GM12878 (cell line): Measurements from ENCODE around the gene GRIK4. TPM values are rescaled to one million over a fixed set of nuclear protein-coding genes. Genes with fewer than 3 reads are reported as not detected.
A peak's percentile ranks its signal among the peaks of the same experiment; 100 is the strongest.

Experiments used
- ATAC-seq: fragments of 200-7000 bp; cut with Tn5 transposase; 3 replicates; pipeline ENCODE4 v1.9.1; 2020; ENCODE audit warnings: mild to moderate bottlenecking, moderate library complexity
- BruUV-seq: library from RNA; stranded (reverse); fragments of 400-500 nt; replicated peaks from 2 replicates; lab custom pipeline; 2021; lab: Mats Ljungman, UMichigan
- CTCF ChIA-PET: fragments of 300-600 bp; sonication (Branson Sonifier 250); formaldehyde crosslinking; extraction: SDS; loops from one replicate; lab custom pipeline; 2021; ENCODE audit warnings: inconsistent platforms; lab: Yijun Ruan, JAX
- POLR2A ChIA-PET: fragments of 350-600 bp; formaldehyde crosslinking; extraction: SDS; loops from one replicate; lab custom pipeline; 2021; ENCODE audit warnings: inconsistent platforms; lab: Charles Lee
- RAD21 ChIA-PET: fragments of 300-600 bp; sonication (Branson Sonifier 250); formaldehyde crosslinking; loops from one replicate; lab custom pipeline; 2023; ENCODE audit warnings: antibody characterized with exemption; ENCODE audit not compliant: unreplicated experiment; lab: Charles Lee
- SMC1A ChIA-PET: fragments of 300-600 bp; sonication (Branson Sonifier 250); formaldehyde crosslinking; loops from one replicate; lab custom pipeline; 2023; ENCODE audit not compliant: unreplicated experiment, uncharacterized antibody; lab: Charles Lee
- DNase-seq: peaks from one replicate; pipeline ENCODE4 v3.0.0-alpha.2; 2011; ENCODE audit warnings: low read depth, low spot score
- FAIRE-seq: peaks from 3 replicates; lab custom pipeline; 2011; peaks lifted over from hg19 to GRCh38; lab: Jason Lieb, UNC
- H2AFZ ChIP-seq: 2 replicates; pipeline ENCODE4 v1.6.0; 2011; ENCODE audit warnings: low read depth, low read length, control low read depth; ENCODE audit not compliant: control insufficient read depth
- H3K27ac ChIP-seq: 2 replicates; pipeline ENCODE4 v1.5.1; 2011; ENCODE audit warnings: control low read depth; ENCODE audit not compliant: control insufficient read depth, insufficient read depth
- H3K27me3 ChIP-seq, 2 experiments: replicated peaks in 1 of 2; 2 replicates each; pipeline versions ENCODE4 v1.6.0 to v1.6.1; 2011; ENCODE audit warnings: low read length in 1 of 2; ENCODE audit not compliant: control insufficient read depth in 2 of 2, insufficient read depth in 2 of 2
- H3K36me3 ChIP-seq, 2 experiments: 2 replicates each; pipeline ENCODE4 v1.5.1; 2011; ENCODE audit warnings: low read length in 1 of 2; ENCODE audit not compliant: control insufficient read depth in 2 of 2, insufficient read depth in 2 of 2
- H3K4me1 ChIP-seq: 2 replicates; pipeline ENCODE4 v1.6.1; 2011; ENCODE audit warnings: mild to moderate bottlenecking, low read length, moderate library complexity, mixed read lengths; ENCODE audit not compliant: control insufficient read depth, insufficient read depth
- H3K4me2 ChIP-seq: 2 replicates; pipeline ENCODE4 v1.6.0; 2011; ENCODE audit warnings: control low read depth; ENCODE audit not compliant: control insufficient read depth, insufficient read depth
- H3K4me3 ChIP-seq: fragments of 200-600 bp; sonication (generic); 2 replicates; pipeline ENCODE4 v1.5.1; 2016
- H3K79me2 ChIP-seq: 2 replicates; pipeline ENCODE4 v1.6.0; 2011; ENCODE audit warnings: low read length; ENCODE audit not compliant: control insufficient read depth, insufficient read depth
- H3K9ac ChIP-seq: 2 replicates; pipeline ENCODE4 v1.8.0; 2011; ENCODE audit warnings: low read length, control low read depth, mixed read lengths; ENCODE audit not compliant: control insufficient read depth, insufficient read depth
- H3K9me3 ChIP-seq: replicated peaks from 3 replicates; pipeline ENCODE4 v1.5.1; 2011; ENCODE audit warnings: mild to moderate bottlenecking, low read length; ENCODE audit not compliant: control insufficient read depth, insufficient read depth
- H4K20me1 ChIP-seq: 2 replicates; pipeline ENCODE4 v1.6.0; 2011; ENCODE audit not compliant: control insufficient read depth, insufficient read depth
- BHLHE40 ChIP-seq, 2 experiments: fragments of 450-650 bp in 1 of 2; IDR thresholded peaks; 2 replicates each; pipeline ENCODE4 v1.6.1; 2011 to 2017; ENCODE audit warnings: low read depth in 2 of 2, borderline replicate concordance in 1 of 2, improper control_type of control experiment in 1 of 2, low read length in 1 of 2, mild to moderate bottlenecking in 1 of 2
- CREB1 ChIP-seq: IDR thresholded peaks from 2 replicates; pipeline ENCODE4 v1.6.1; 2012; ENCODE audit warnings: low read depth, mild to moderate bottlenecking, inconsistent platforms
- DPF2 ChIP-seq: fragments of 450-650 bp; IDR thresholded peaks from 2 replicates; pipeline ENCODE4 v1.6.1; 2017; ENCODE audit warnings: mild to moderate bottlenecking
- HDAC2 ChIP-seq: fragments of 200-600 bp; sonication (generic); IDR thresholded peaks from 2 replicates; pipeline ENCODE4 v1.6.1; 2017
- HDAC6 ChIP-seq: fragments of 200-600 bp; sonication (generic); IDR thresholded peaks from one replicate; pipeline ENCODE4 v1.8.0; 2017; ENCODE audit warnings: antibody characterized with exemption; ENCODE audit not compliant: unreplicated experiment
- IKZF2 ChIP-seq, 2 experiments: fragments of 450-650 bp; IDR thresholded peaks; 2 replicates each; pipeline ENCODE4 v1.6.1; 2017; ENCODE audit warnings: mild to moderate bottlenecking in 2 of 2, moderate library complexity in 2 of 2
- MTA2 ChIP-seq: fragments of 450-650 bp; IDR thresholded peaks from 2 replicates; pipeline ENCODE4 v1.6.1; 2016; ENCODE audit warnings: low read depth, mild to moderate bottlenecking, moderate library complexity
- SMAD5 ChIP-seq: IDR thresholded peaks from 2 replicates; pipeline ENCODE4 v1.6.1; 2016; ENCODE audit warnings: antibody characterized with exemption, low read depth
- SP1 ChIP-seq: IDR thresholded peaks from one replicate; pipeline ENCODE4 v1.6.1; 2011; ENCODE audit warnings: low read depth, low read length
- TARDBP ChIP-seq: IDR thresholded peaks from 2 replicates; pipeline ENCODE4 v1.6.1; 2016; ENCODE audit warnings: borderline replicate concordance
- TCF3 ChIP-seq: IDR thresholded peaks from 2 replicates; pipeline ENCODE4 v1.6.1; 2012; ENCODE audit warnings: low read depth, mild to moderate bottlenecking, low read length, borderline replicate concordance; ENCODE audit not compliant: insufficient read depth
- WGBS: methylation state at CpG from one replicate; pipeline ENCODE4 v1.1.6; 2016; ENCODE audit warnings: low lambda C conversion rate; ENCODE audit not compliant: insufficient replicate concordance, insufficient coverage; ENCODE audit errors: missing lambda C conversion rate; 5-methylcytosine and 5-hydroxymethylcytosine counted together
- in situ Hi-C: fragments of 300-500 bp; cut with MboI; formaldehyde crosslinking; loops from 9 replicates; pipeline ENCODE4 v1.14.3; 2018; ENCODE audit warnings: mixed read lengths
- intact Hi-C: fragments of 100-400 bp; cut with micrococcal nuclease; formaldehyde crosslinking; loops from one replicate; pipeline ENCODE4 v1.14.2; 2022; ENCODE audit not compliant: unreplicated experiment
- polyA plus RNA-seq, 11 experiments: library from polyadenylated mRNA; depleted of rRNA in 4 of 11; unstranded in 6 of 11; stranded (reverse) in 5 of 11; fragments of >200 nt; fragmentation: Nextera tagmentation in 4 of 11; fragmentation: Illumina TruSeq in 1 of 11; extraction: Ambion mirVana in 4 of 11; extraction: Trizol in 1 of 11; gene quantifications; 1 replicate in 1 of 11; 2 replicates in 10 of 11; pipeline versions ENCODE4 v1.2.1 to v1.2.3, GENCODE V29; 2011 to 2016; ENCODE audit warnings: inconsistent platforms in 2 of 11, missing spikeins in 2 of 11, low read depth in 1 of 11
- total RNA-seq, 4 experiments: library from RNA; depleted of rRNA in 3 of 4; stranded (reverse); fragments of >200 nt in 3 of 4; fragmentation: Illumina TruSeq in 1 of 4; extraction: Trizol in 1 of 4; gene quantifications; 2 replicates each; pipeline versions ENCODE4 v1.2.1 to v1.2.3, GENCODE V29; 2013 to 2021
- TF ChIP-seq, protein P1 (sequence below): fragments of 450-650 bp; IDR thresholded peaks from 2 replicates; pipeline ENCODE4 v1.6.1; 2016; ENCODE audit warnings: mild to moderate bottlenecking
- TF ChIP-seq, protein P2 (sequence below): fragments of 450-650 bp; IDR thresholded peaks from 2 replicates; pipeline ENCODE4 v1.6.1; 2017; ENCODE audit warnings: mild to moderate bottlenecking
- TF ChIP-seq, protein P3 (sequence below): IDR thresholded peaks from 2 replicates; pipeline ENCODE4 v1.6.1; 2012; ENCODE audit warnings: low read depth, low read length, improper control_type of control experiment
- TF ChIP-seq, protein P4 (sequence below), 3 experiments: IDR thresholded peaks in 2 of 3; conservative IDR thresholded peaks in 1 of 3; 2 replicates each; pipeline ENCODE4 v1.5.1; 2011; ENCODE audit warnings: low read depth in 3 of 3, low read length in 3 of 3, mild to moderate bottlenecking in 3 of 3, control low read depth in 2 of 3, moderate library complexity in 2 of 3, inconsistent platforms in 1 of 3, mixed read lengths in 1 of 3; ENCODE audit not compliant: control insufficient read depth in 2 of 3, insufficient read depth in 1 of 3; ENCODE audit errors: extremely low read depth in 1 of 3

GRIK4 gene
- total and polyA plus RNA-seq, 10 of the 15 experiments (the other 5 are each of a cell fraction or from before 2014, with no cell fraction given): 0.33 to 3.6 (median 0.72) TPM

DNA sequence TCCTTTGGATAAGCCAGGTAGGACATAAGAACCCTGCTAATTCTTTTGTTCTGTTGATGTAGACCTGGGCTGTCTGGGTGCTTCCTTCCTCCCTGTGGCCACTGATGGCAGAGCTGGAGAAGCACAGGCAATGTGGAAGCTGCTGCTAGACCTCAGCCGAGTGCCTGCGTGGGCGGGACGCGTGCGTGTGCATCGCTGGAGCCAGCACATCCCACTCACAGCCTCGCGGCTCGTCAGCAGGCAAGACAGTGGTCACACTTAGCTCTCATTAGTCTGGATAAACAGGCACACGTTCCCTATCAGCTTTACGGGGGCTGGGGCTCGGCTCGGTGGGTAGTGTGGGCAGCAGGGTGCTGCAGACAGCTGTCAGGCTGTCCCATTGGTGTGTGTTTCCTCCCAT is 155.7 kb downstream of the GRIK4 start:
- POLR2A ChIA-PET: no interaction called here
- TF ChIP-seq DPF2 (peak; percentile 62; the same call in 1 of the 2 replicates), IKZF2 (IDR thresholded peaks at IDR 0.05) (peak; percentile 18 to 33; a peak in 1 of 4 replicates), SP1 (no peak), HDAC2 (no peak), HDAC6 (no peak), MTA2 (peak; percentile 35; the same call in 1 of the 2 replicates), TCF3 (no peak), SMAD5 (no peak), TARDBP (no peak), CREB1 (no peak), BHLHE40 (IDR thresholded peaks at IDR 0.05; ENCODE audit: borderline replicate concordance in 1 of 2, low read depth in 2 of 2, low read length in 1 of 2) (peak in 1 of 2 experiments; percentile 52; a peak in 1 of 4 replicates)
- TF ChIP-seq, protein P1, sequence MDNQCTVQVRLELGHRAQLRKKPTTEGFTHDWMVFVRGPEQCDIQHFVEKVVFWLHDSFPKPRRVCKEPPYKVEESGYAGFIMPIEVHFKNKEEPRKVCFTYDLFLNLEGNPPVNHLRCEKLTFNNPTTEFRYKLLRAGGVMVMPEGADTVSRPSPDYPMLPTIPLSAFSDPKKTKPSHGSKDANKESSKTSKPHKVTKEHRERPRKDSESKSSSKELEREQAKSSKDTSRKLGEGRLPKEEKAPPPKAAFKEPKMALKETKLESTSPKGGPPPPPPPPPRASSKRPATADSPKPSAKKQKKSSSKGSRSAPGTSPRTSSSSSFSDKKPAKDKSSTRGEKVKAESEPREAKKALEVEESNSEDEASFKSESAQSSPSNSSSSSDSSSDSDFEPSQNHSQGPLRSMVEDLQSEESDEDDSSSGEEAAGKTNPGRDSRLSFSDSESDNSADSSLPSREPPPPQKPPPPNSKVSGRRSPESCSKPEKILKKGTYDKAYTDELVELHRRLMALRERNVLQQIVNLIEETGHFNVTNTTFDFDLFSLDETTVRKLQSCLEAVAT: peak; percentile 68; the same call in 1 of the 2 replicates
- TF ChIP-seq, protein P2, sequence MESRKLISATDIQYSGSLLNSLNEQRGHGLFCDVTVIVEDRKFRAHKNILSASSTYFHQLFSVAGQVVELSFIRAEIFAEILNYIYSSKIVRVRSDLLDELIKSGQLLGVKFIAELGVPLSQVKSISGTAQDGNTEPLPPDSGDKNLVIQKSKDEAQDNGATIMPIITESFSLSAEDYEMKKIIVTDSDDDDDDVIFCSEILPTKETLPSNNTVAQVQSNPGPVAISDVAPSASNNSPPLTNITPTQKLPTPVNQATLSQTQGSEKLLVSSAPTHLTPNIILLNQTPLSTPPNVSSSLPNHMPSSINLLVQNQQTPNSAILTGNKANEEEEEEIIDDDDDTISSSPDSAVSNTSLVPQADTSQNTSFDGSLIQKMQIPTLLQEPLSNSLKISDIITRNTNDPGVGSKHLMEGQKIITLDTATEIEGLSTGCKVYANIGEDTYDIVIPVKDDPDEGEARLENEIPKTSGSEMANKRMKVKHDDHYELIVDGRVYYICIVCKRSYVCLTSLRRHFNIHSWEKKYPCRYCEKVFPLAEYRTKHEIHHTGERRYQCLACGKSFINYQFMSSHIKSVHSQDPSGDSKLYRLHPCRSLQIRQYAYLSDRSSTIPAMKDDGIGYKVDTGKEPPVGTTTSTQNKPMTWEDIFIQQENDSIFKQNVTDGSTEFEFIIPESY: peak; percentile 91
- TF ChIP-seq, protein P3, sequence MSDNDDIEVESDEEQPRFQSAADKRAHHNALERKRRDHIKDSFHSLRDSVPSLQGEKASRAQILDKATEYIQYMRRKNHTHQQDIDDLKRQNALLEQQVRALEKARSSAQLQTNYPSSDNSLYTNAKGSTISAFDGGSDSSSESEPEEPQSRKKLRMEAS: no peak
- TF ChIP-seq, protein P4, sequence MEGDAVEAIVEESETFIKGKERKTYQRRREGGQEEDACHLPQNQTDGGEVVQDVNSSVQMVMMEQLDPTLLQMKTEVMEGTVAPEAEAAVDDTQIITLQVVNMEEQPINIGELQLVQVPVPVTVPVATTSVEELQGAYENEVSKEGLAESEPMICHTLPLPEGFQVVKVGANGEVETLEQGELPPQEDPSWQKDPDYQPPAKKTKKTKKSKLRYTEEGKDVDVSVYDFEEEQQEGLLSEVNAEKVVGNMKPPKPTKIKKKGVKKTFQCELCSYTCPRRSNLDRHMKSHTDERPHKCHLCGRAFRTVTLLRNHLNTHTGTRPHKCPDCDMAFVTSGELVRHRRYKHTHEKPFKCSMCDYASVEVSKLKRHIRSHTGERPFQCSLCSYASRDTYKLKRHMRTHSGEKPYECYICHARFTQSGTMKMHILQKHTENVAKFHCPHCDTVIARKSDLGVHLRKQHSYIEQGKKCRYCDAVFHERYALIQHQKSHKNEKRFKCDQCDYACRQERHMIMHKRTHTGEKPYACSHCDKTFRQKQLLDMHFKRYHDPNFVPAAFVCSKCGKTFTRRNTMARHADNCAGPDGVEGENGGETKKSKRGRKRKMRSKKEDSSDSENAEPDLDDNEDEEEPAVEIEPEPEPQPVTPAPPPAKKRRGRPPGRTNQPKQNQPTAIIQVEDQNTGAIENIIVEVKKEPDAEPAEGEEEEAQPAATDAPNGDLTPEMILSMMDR (IDR thresholded peaks at IDR 0.05 in 2 of 3, conservative IDR thresholded peaks at IDR 0.05 in 1 of 3; ENCODE audit: control insufficient read depth in 2 of 3, extremely low read depth in 1 of 3, insufficient read depth in 1 of 3, low read depth in 3 of 3, low read length in 3 of 3): no peak

More for the DNA sequence above, 155.7 kb downstream of the GRIK4 start:
- Histone ChIP-seq H3K4me3 (no peak overlapping the region), H2AFZ (no peak overlapping the region), H3K27ac (no peak overlapping the region), H3K4me2 (no peak overlapping the region), H3K36me3 (no peaks in the 10 kb centered on the region), H3K79me2 (no peaks in the 10 kb centered on the region), H3K27me3 (no peaks in the 10 kb centered on the region; a peak in 1 of 4 replicates), H3K9me3 (no peaks in the 10 kb centered on the region), H3K9ac (no peak overlapping the region), H4K20me1 (no peaks in the 10 kb centered on the region), H3K4me1 (no peaks in the 10 kb centered on the region)
- FAIRE-seq (no peak), ATAC-seq (no peak; the same call in 2 of the 3 replicates), DNase-seq (no peak)
- 60% methylated on average over 11 of the region's 14 CpGs for WGBS
- in situ Hi-C loops (no loop called here), intact Hi-C loops (no loop called here)
- CTCF ChIA-PET: interaction anchor here (0.7 to 2.5 kb wide), 10 partner anchors 9 to 156 kb away, joined by 3 to 12 read pairs (median 4); partner anchors contain the start of gene GRIK4
- SMC1A ChIA-PET: interaction anchor here (0.6 to 2.4 kb wide), 7 partner anchors 10 to 264 kb away, joined by 3 to 8 read pairs (median 4); no protein-coding TSS in a partner anchor
- RAD21 ChIA-PET: interaction anchor here (0.8 to 2.1 kb wide), 4 partner anchors 14 to 104 kb away, joined by 3 to 9 read pairs (median 3); no protein-coding TSS in a partner anchor
- BruUV-seq: no TSS peak
